GM12878 (cell line): Measurements from ENCODE around the gene IFI6. TPM values are rescaled to one million over a fixed set of nuclear protein-coding genes. Genes with fewer than 3 reads are reported as not detected.

Source experiments
- ATAC-seq: fragments of 200-7000 bp; cut with Tn5 transposase; 3 replicates; pipeline ENCODE4 v1.9.1; 2020; ENCODE audit warnings: mild to moderate bottlenecking, moderate library complexity
- BruUV-seq: library from RNA; stranded (reverse); fragments of 400-500 nt; replicated peaks from 2 replicates; lab custom pipeline; 2021; lab: Mats Ljungman, UMichigan
- CTCF ChIA-PET: fragments of 300-600 bp; sonication (Branson Sonifier 250); formaldehyde crosslinking; extraction: SDS; loops from one replicate; lab custom pipeline; 2021; ENCODE audit warnings: inconsistent platforms; lab: Yijun Ruan, JAX
- POLR2A ChIA-PET: fragments of 350-600 bp; formaldehyde crosslinking; extraction: SDS; loops from one replicate; lab custom pipeline; 2021; ENCODE audit warnings: inconsistent platforms; lab: Charles Lee
- RAD21 ChIA-PET: fragments of 300-600 bp; sonication (Branson Sonifier 250); formaldehyde crosslinking; loops from one replicate; lab custom pipeline; 2023; ENCODE audit warnings: antibody characterized with exemption; ENCODE audit not compliant: unreplicated experiment; lab: Charles Lee
- SMC1A ChIA-PET: fragments of 300-600 bp; sonication (Branson Sonifier 250); formaldehyde crosslinking; loops from one replicate; lab custom pipeline; 2023; ENCODE audit not compliant: unreplicated experiment, uncharacterized antibody; lab: Charles Lee
- DNase-seq: peaks from one replicate; pipeline ENCODE4 v3.0.0-alpha.2; 2011; ENCODE audit warnings: low read depth, low spot score
- FAIRE-seq: peaks from 3 replicates; lab custom pipeline; 2011; peaks lifted over from hg19 to GRCh38; lab: Jason Lieb, UNC
- H2AFZ ChIP-seq: 2 replicates; pipeline ENCODE4 v1.6.0; 2011; ENCODE audit warnings: low read depth, low read length, control low read depth; ENCODE audit not compliant: control insufficient read depth
- H3K27ac ChIP-seq: 2 replicates; pipeline ENCODE4 v1.5.1; 2011; ENCODE audit warnings: control low read depth; ENCODE audit not compliant: control insufficient read depth, insufficient read depth
- H3K27me3 ChIP-seq, 2 experiments: replicated peaks in 1 of 2; 2 replicates each; pipeline versions ENCODE4 v1.6.0 to v1.6.1; 2011; ENCODE audit warnings: low read length in 1 of 2; ENCODE audit not compliant: control insufficient read depth in 2 of 2, insufficient read depth in 2 of 2
- H3K36me3 ChIP-seq, 2 experiments: 2 replicates each; pipeline ENCODE4 v1.5.1; 2011; ENCODE audit warnings: low read length in 1 of 2; ENCODE audit not compliant: control insufficient read depth in 2 of 2, insufficient read depth in 2 of 2
- H3K4me1 ChIP-seq: 2 replicates; pipeline ENCODE4 v1.6.1; 2011; ENCODE audit warnings: mild to moderate bottlenecking, low read length, moderate library complexity, mixed read lengths; ENCODE audit not compliant: control insufficient read depth, insufficient read depth
- H3K4me2 ChIP-seq: 2 replicates; pipeline ENCODE4 v1.6.0; 2011; ENCODE audit warnings: control low read depth; ENCODE audit not compliant: control insufficient read depth, insufficient read depth
- H3K4me3 ChIP-seq: fragments of 200-600 bp; sonication (generic); 2 replicates; pipeline ENCODE4 v1.5.1; 2016
- H3K79me2 ChIP-seq: 2 replicates; pipeline ENCODE4 v1.6.0; 2011; ENCODE audit warnings: low read length; ENCODE audit not compliant: control insufficient read depth, insufficient read depth
- H3K9ac ChIP-seq: 2 replicates; pipeline ENCODE4 v1.8.0; 2011; ENCODE audit warnings: low read length, control low read depth, mixed read lengths; ENCODE audit not compliant: control insufficient read depth, insufficient read depth
- H3K9me3 ChIP-seq: replicated peaks from 3 replicates; pipeline ENCODE4 v1.5.1; 2011; ENCODE audit warnings: mild to moderate bottlenecking, low read length; ENCODE audit not compliant: control insufficient read depth, insufficient read depth
- H4K20me1 ChIP-seq: 2 replicates; pipeline ENCODE4 v1.6.0; 2011; ENCODE audit not compliant: control insufficient read depth, insufficient read depth
- BCL11A ChIP-seq: IDR thresholded peaks from 2 replicates; pipeline ENCODE4 v1.6.1; 2011; ENCODE audit warnings: low read depth, low read length
- EP300 ChIP-seq, 2 experiments: fragments of 150-350 bp in 1 of 2; IDR thresholded peaks; 2 replicates each; pipeline ENCODE4 v1.6.1; 2011 to 2012; ENCODE audit warnings: low read depth in 2 of 2, low read length in 2 of 2, borderline replicate concordance in 1 of 2, improper control_type of control experiment in 1 of 2, inconsistent platforms in 1 of 2; ENCODE audit not compliant: control insufficient read depth in 1 of 2
- IKZF2 ChIP-seq, 2 experiments: fragments of 450-650 bp; IDR thresholded peaks; 2 replicates each; pipeline ENCODE4 v1.6.1; 2017; ENCODE audit warnings: mild to moderate bottlenecking in 2 of 2, moderate library complexity in 2 of 2
- MTA2 ChIP-seq: fragments of 450-650 bp; IDR thresholded peaks from 2 replicates; pipeline ENCODE4 v1.6.1; 2016; ENCODE audit warnings: low read depth, mild to moderate bottlenecking, moderate library complexity
- NBN ChIP-seq: fragments of 450-650 bp; IDR thresholded peaks from 2 replicates; pipeline ENCODE4 v1.6.1; 2016
- POLR2A ChIP-seq: IDR thresholded peaks from 2 replicates; pipeline ENCODE4 v1.6.1; 2011; ENCODE audit warnings: low read depth, mild to moderate bottlenecking, low read length
- SIN3A ChIP-seq: IDR thresholded peaks from 2 replicates; pipeline ENCODE4 v1.6.1; 2012; ENCODE audit warnings: low read depth, low read length, improper control_type of control experiment
- SMARCA5 ChIP-seq: fragments of 450-650 bp; IDR thresholded peaks from 2 replicates; pipeline ENCODE4 v1.6.1; 2017; ENCODE audit warnings: mild to moderate bottlenecking
- ZNF217 ChIP-seq: fragments of 450-650 bp; IDR thresholded peaks from 2 replicates; pipeline ENCODE4 v1.6.1; 2017; ENCODE audit warnings: antibody characterized with exemption, mild to moderate bottlenecking
- WGBS: methylation state at CpG from one replicate; pipeline ENCODE4 v1.1.6; 2016; ENCODE audit warnings: low lambda C conversion rate; ENCODE audit not compliant: insufficient replicate concordance, insufficient coverage; ENCODE audit errors: missing lambda C conversion rate; 5-methylcytosine and 5-hydroxymethylcytosine counted together
- in situ Hi-C: fragments of 300-500 bp; cut with MboI; formaldehyde crosslinking; loops from 9 replicates; pipeline ENCODE4 v1.14.3; 2018; ENCODE audit warnings: mixed read lengths
- intact Hi-C: fragments of 100-400 bp; cut with micrococcal nuclease; formaldehyde crosslinking; loops from one replicate; pipeline ENCODE4 v1.14.2; 2022; ENCODE audit not compliant: unreplicated experiment
- polyA plus RNA-seq, 11 experiments: library from polyadenylated mRNA; depleted of rRNA in 4 of 11; unstranded in 6 of 11; stranded (reverse) in 5 of 11; fragments of >200 nt; fragmentation: Nextera tagmentation in 4 of 11; fragmentation: Illumina TruSeq in 1 of 11; extraction: Ambion mirVana in 4 of 11; extraction: Trizol in 1 of 11; gene quantifications; 1 replicate in 1 of 11; 2 replicates in 10 of 11; pipeline versions ENCODE4 v1.2.1 to v1.2.3, GENCODE V29; 2011 to 2016; ENCODE audit warnings: inconsistent platforms in 2 of 11, missing spikeins in 2 of 11, low read depth in 1 of 11
- total RNA-seq, 4 experiments: library from RNA; depleted of rRNA in 3 of 4; stranded (reverse); fragments of >200 nt in 3 of 4; fragmentation: Illumina TruSeq in 1 of 4; extraction: Trizol in 1 of 4; gene quantifications; 2 replicates each; pipeline versions ENCODE4 v1.2.1 to v1.2.3, GENCODE V29; 2013 to 2021
- TF ChIP-seq, protein P1 (sequence below): IDR thresholded peaks from 2 replicates; pipeline ENCODE4 v1.6.1; 2012; ENCODE audit warnings: low read depth, low read length, improper control_type of control experiment
- TF ChIP-seq, protein P2 (sequence below), 3 experiments: IDR thresholded peaks in 2 of 3; conservative IDR thresholded peaks in 1 of 3; 2 replicates each; pipeline ENCODE4 v1.5.1; 2011; ENCODE audit warnings: low read depth in 3 of 3, low read length in 3 of 3, mild to moderate bottlenecking in 3 of 3, control low read depth in 2 of 3, moderate library complexity in 2 of 3, inconsistent platforms in 1 of 3, mixed read lengths in 1 of 3; ENCODE audit not compliant: control insufficient read depth in 2 of 3, insufficient read depth in 1 of 3; ENCODE audit errors: extremely low read depth in 1 of 3

Gene IFI6
- total and polyA plus RNA-seq, 10 of the 15 experiments (the other 5 are each of a cell fraction or from before 2014, with no cell fraction given): 5.6 to 123 (median 69.0) TPM

DNA sequence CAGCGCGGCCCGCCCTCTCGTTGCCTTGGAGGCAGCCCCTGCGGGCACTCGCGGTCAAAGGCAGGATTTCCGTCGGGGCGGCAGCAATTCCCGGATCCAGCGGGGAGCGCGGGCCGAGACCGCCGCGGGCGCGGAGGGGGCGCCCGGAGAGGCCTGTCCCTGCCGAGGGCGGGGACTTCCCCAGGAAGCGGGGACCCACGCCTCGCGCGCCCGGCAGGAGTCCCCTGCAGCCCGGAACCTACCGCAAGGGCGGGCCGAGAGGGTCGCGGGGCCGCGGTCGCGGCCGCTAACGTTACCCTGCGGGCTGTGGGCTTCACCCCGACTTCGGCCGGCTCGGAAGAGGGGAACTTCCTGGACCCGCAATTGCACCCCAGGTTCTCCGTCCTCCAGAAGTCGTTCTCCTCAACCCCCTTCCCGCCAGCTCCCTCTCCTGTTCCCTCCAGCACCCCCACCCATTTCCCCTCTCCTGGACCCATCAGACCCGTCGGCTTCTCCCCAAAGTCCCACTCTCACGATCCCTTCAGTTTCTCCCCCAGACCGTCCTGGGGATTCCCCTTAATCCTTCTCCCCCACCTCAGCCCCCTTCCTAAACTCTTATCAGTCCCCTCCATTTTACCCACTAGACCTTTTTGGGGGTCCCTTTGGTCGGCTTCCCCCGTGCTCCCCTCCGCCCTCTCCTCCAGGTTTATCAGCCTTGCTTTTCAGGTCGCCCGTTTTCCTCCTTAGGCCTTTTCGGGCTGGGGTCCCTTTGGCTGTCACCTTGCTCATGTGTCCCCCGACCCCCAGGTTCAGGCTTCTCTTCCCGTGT, 37.6 kb downstream of the IFI6 start (continued):
- TF ChIP-seq POLR2A (peak; percentile 52), NBN (peak; percentile 84), SIN3A (no peak), MTA2 (peak; percentile 49), ZNF217 (0 out of 2 replicates have a peak, but pooled peaks have one; percentile 45), BCL11A (peak; percentile 66; the same call in 1 of the 2 replicates), IKZF2 (IDR thresholded peaks at IDR 0.05) (peak; percentile 75 to 77)
- TF ChIP-seq, protein P1, sequence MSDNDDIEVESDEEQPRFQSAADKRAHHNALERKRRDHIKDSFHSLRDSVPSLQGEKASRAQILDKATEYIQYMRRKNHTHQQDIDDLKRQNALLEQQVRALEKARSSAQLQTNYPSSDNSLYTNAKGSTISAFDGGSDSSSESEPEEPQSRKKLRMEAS: no peak

DNA sequence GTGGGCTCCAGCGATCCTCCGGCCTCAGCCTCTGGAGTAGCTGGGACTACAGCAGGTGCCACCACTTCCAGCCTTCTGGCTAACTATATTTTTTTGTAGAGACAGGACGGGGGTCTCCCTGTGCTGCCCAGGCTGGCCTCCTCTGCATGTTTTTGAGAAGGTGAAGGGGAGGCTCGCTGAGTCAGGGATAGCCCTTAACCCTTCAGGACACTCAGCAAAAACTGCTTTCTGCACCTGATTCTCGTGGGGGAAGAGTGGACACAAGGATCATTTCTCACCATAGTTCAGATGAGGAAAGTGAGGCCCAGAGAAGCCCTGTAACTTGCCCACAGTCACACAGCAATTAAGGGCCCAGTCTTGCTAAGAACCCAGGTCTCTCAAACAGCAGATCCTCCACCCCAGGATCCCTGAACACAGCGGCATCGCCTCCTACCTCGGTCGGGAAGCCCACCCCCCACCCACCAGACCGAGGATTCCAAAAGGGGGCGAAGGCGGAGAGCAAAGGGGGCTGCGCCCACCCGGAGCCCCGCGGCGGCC, 38.3 kb downstream of the IFI6 start:
- no peaks in the 10 kb centered on the region for H3K36me3 ChIP-seq
- peak overlapping the region; percentile 95 for H3K27ac ChIP-seq
- RAD21 ChIA-PET: interaction anchor here (2.6 to 17.1 kb wide), 4 partner anchors 11 to 30 kb away, joined by 10 to 211 read pairs (median 108); no protein-coding TSS in a partner anchor
- no peaks in the 10 kb centered on the region; the same call in 2 of the 3 replicates for H3K9me3 ChIP-seq
- no peak for ATAC-seq
- no peak for DNase-seq
- CTCF ChIA-PET: interaction anchor here (1.1 to 17.2 kb wide), 5 partner anchors 10 to 28 kb away, joined by 3 to 208 read pairs (median 6); partner anchors contain the start of gene AHDC1
- peaks cover 76% of the 10 kb centered on the region for H3K4me1 ChIP-seq
- H2AFZ ChIP-seq: peak overlapping the region; percentile 35; the same call in 1 of the 2 replicates
- peaks cover 3% of the 10 kb centered on the region for H3K79me2 ChIP-seq
- FAIRE-seq: no peak
- WGBS: 9% methylated on average over 17 of the region's 17 CpGs
- no peaks in the 10 kb centered on the region for H3K27me3 ChIP-seq
- H3K4me3 ChIP-seq: peak overlapping the region; percentile 66
- H3K4me2 ChIP-seq: peak overlapping the region; percentile 87
- no peaks in the 10 kb centered on the region for H4K20me1 ChIP-seq
- intact Hi-C loops (loop anchor here (1.0 kb wide), 1 partner anchor 30 kb away; no protein-coding TSS in a partner anchor), in situ Hi-C loops (no loop called here)
- SMC1A ChIA-PET: interaction anchor here (0.6 to 6.5 kb wide), 3 partner anchors 24 to 28 kb away, joined by 3 to 87 read pairs (median 11); no protein-coding TSS in a partner anchor
- TF ChIP-seq EP300 (IDR thresholded peaks at IDR 0.05; ENCODE audit: borderline replicate concordance in 1 of 2, control insufficient read depth in 1 of 2, low read depth in 2 of 2, low read length in 2 of 2) (0 out of 4 replicates have a peak, but pooled peaks of 1 of the 2 experiments have one; percentile 6), SMARCA5 (peak; percentile 95)
- TF ChIP-seq, protein P2, sequence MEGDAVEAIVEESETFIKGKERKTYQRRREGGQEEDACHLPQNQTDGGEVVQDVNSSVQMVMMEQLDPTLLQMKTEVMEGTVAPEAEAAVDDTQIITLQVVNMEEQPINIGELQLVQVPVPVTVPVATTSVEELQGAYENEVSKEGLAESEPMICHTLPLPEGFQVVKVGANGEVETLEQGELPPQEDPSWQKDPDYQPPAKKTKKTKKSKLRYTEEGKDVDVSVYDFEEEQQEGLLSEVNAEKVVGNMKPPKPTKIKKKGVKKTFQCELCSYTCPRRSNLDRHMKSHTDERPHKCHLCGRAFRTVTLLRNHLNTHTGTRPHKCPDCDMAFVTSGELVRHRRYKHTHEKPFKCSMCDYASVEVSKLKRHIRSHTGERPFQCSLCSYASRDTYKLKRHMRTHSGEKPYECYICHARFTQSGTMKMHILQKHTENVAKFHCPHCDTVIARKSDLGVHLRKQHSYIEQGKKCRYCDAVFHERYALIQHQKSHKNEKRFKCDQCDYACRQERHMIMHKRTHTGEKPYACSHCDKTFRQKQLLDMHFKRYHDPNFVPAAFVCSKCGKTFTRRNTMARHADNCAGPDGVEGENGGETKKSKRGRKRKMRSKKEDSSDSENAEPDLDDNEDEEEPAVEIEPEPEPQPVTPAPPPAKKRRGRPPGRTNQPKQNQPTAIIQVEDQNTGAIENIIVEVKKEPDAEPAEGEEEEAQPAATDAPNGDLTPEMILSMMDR (IDR thresholded peaks at IDR 0.05 in 2 of 3, conservative IDR thresholded peaks at IDR 0.05 in 1 of 3; ENCODE audit: control insufficient read depth in 2 of 3, extremely low read depth in 1 of 3, insufficient read depth in 1 of 3, low read depth in 3 of 3, low read length in 3 of 3): no peak
- H3K9ac ChIP-seq: peak overlapping the region; percentile 86
- POLR2A ChIA-PET: interaction anchor here (0.7 to 14.3 kb wide), 4 partner anchors 10 to 29 kb away, joined by 3 to 141 read pairs (median 70); no protein-coding TSS in a partner anchor
- TSS peak; percentile 73 for BruUV-seq
